Natural killer cell (primary cell): Measurements from ENCODE around the gene TGFBI. TPM values are rescaled to one million over a fixed set of nuclear protein-coding genes. Genes with fewer than 3 reads are reported as not detected.
A peak's percentile ranks its signal among the peaks of the same experiment; 100 is the strongest.

Source experiments
- ATAC-seq, 3 donors: fragments of 150-1000 bp in 2 of 3; fragments of 200-7000 bp in 1 of 3; cut with Tn5 transposase; 1 replicate in 1 of 3; 2 replicates in 2 of 3; pipeline ENCODE4 v1.10.0; 2021; ENCODE audit warnings: mild to moderate bottlenecking in 2 of 3, moderate library complexity in 2 of 3
- DNase-seq, 2 donors: peaks; one replicate each; pipeline versions ENCODE4 v3.0.0 to v3.0.0-alpha.2; 2013 to 2021; ENCODE audit warnings: mixed read lengths in 1 of 2
- H3K27ac ChIP-seq: one replicate; pipeline ENCODE4 v1.5.1; 2013; ENCODE audit warnings: mild to moderate bottlenecking, low read length
- H3K27me3 ChIP-seq: one replicate; pipeline ENCODE4 v1.6.1; 2013; ENCODE audit warnings: low read length; ENCODE audit not compliant: control insufficient read depth, insufficient read depth
- H3K36me3 ChIP-seq: one replicate; pipeline ENCODE4 v1.6.1; 2013; ENCODE audit warnings: low read length; ENCODE audit not compliant: control insufficient read depth, insufficient read depth
- H3K4me1 ChIP-seq: one replicate; pipeline ENCODE4 v1.6.1; 2013; ENCODE audit warnings: low read length; ENCODE audit not compliant: control insufficient read depth, insufficient read depth
- H3K4me3 ChIP-seq: one replicate; pipeline ENCODE4 v1.5.1; 2013; ENCODE audit warnings: low read length
- H3K9me3 ChIP-seq: one replicate; pipeline ENCODE4 v1.6.1; 2013; ENCODE audit warnings: low read length; ENCODE audit not compliant: control insufficient read depth, insufficient read depth
- H3K27ac Mint-ChIP-seq, 2 donors: one replicate each; pipeline ENCODE4 v1.8.0; 2022; ENCODE audit warnings: mild to moderate bottlenecking in 2 of 2, mixed read lengths in 2 of 2, moderate library complexity in 1 of 2
- H3K27me3 Mint-ChIP-seq, 2 donors: one replicate each; pipeline ENCODE4 v1.8.0; 2022; ENCODE audit warnings: low read depth in 2 of 2, mixed read lengths in 2 of 2
- H3K36me3 Mint-ChIP-seq: one replicate; pipeline ENCODE4 v1.8.0; 2022; ENCODE audit warnings: mixed read lengths
- H3K4me1 Mint-ChIP-seq, 2 donors: one replicate each; pipeline ENCODE4 v1.8.0; 2022; ENCODE audit warnings: mixed read lengths in 2 of 2
- H3K4me3 Mint-ChIP-seq: one replicate; pipeline ENCODE4 v1.8.0; 2022; ENCODE audit warnings: mild to moderate bottlenecking, moderate library complexity, mixed read lengths
- H3K9me3 Mint-ChIP-seq, 2 donors: one replicate each; pipeline ENCODE4 v1.8.0; 2022; ENCODE audit warnings: mixed read lengths in 2 of 2
- CTCF ChIP-seq: fragments of 200-600 bp; IDR thresholded peaks from one replicate; pipeline ENCODE4 v1.8.0; 2022; ENCODE audit warnings: antibody characterized with exemption
- WGBS: methylation state at CpG from one replicate; pipeline ENCODE4 v1.1.7; 2013; ENCODE audit warnings: missing lambda C conversion rate; ENCODE audit not compliant: insufficient coverage; 5-methylcytosine and 5-hydroxymethylcytosine counted together
- intact Hi-C: fragments of 100-400 bp; cut with micrococcal nuclease; formaldehyde crosslinking; loops from one replicate; pipeline ENCODE4 v1.14.2; 2022
- total RNA-seq, 4 donors: library from RNA; stranded (reverse); fragments of 120-200 nt in 1 of 4; gene quantifications; one replicate each; pipeline versions ENCODE4 v1.2.3 to v1.2.4, GENCODE V29; 2013 to 2022

Gene TGFBI
- total RNA-seq, 3 donors from 2014 or later (not counting 1 experiment from before 2014, with no cell fraction given): 6.7 to 19.6 (median 18.5) TPM

DNA sequence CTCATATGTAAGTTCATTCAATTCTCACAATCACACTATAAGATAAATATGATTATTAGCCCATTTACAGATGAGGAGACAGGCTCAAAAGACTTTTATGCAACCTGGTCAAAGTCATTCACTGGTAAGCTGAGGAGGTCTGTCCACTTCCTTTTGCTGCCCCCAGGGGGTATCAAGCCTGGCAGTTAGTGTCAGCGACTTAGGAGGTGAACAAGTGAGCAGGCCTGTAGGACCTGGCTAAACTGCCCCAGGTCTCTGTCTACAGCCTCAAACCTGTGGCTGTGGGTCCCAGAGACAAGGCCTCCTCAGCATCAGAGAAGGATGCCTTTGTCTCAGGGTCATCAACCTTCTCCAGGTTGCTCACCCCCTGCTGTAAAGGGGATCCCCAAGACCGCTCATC is 10.4 kb downstream of the TGFBI start:
- TF ChIP-seq CTCF: no peak
- no peak for DNase-seq
- no peak for ATAC-seq
- Mint-ChIP-seq H3K27ac (no peak overlapping the region), H3K36me3 (no peaks in the 10 kb centered on the region), H3K4me3 (no peak overlapping the region), H3K9me3 (no peaks in the 10 kb centered on the region), H3K27me3 (no peaks in the 10 kb centered on the region), H3K4me1 (peaks cover 41 to 42% of the 10 kb centered on the region in 2 donors)
- no peaks in the 10 kb centered on the region for H3K36me3 ChIP-seq
- WGBS: 92% methylated on average over 2 of the region's 2 CpGs
- no peak overlapping the region for H3K27ac ChIP-seq
- intact Hi-C loops: no loop called here
- H3K27me3 ChIP-seq: no peaks in the 10 kb centered on the region
- H3K9me3 ChIP-seq: no peaks in the 10 kb centered on the region
- H3K4me1 ChIP-seq: peaks cover 24% of the 10 kb centered on the region
- no peak overlapping the region for H3K4me3 ChIP-seq

DNA sequence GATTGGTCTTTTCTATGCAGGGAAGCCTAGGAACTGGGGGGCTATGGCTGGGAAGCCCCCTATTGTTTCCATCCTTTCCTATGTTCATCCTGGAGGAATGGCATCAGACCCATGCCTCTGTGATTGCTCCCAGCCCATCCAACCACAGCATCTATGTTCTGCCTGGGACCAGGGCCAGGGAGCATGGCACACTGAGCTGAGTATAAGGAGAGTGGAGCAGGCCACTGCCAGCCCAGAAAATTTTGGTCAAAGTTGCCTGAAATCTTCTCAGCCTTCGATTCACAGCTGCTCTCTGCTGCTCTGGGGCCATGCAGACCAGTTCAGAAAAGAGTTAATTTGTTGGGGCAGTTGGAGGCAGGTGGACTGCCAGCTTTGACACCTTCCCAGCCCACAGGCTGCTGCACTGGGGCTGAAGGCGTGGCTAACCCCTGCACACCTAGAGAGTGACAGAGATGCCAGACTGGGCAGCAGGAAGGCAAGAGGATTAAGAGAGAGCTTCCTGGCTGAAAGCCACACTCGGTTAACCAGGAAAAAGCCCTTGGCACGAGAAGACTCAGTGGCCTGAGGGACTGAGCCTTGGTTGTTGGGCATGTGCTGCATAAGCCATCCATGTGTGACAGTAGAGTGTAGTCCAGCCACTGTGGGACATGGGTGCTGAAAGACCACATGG is 12.1 kb downstream of the TGFBI start:
- intact Hi-C loops: no loop called here
- H3K36me3 Mint-ChIP-seq: no peaks in the 10 kb centered on the region
- ATAC-seq (no peak), DNase-seq (no peak)
- WGBS: 60% methylated on average over 4 of the region's 4 CpGs
- no peak overlapping the region for H3K4me3 Mint-ChIP-seq
- Histone ChIP-seq H3K27me3 (no peaks in the 10 kb centered on the region), H3K4me3 (no peak overlapping the region), H3K9me3 (no peaks in the 10 kb centered on the region), H3K27ac (no peak overlapping the region), H3K36me3 (no peaks in the 10 kb centered on the region), H3K4me1 (peaks cover 21% of the 10 kb centered on the region)
- no peaks in the 10 kb centered on the region for H3K27me3 Mint-ChIP-seq
- no peaks in the 10 kb centered on the region for H3K9me3 Mint-ChIP-seq
- peaks cover 32 to 34% of the 10 kb centered on the region in 2 donors for H3K4me1 Mint-ChIP-seq
- H3K27ac Mint-ChIP-seq: no peak overlapping the region
- TF ChIP-seq CTCF: no peak

DNA sequence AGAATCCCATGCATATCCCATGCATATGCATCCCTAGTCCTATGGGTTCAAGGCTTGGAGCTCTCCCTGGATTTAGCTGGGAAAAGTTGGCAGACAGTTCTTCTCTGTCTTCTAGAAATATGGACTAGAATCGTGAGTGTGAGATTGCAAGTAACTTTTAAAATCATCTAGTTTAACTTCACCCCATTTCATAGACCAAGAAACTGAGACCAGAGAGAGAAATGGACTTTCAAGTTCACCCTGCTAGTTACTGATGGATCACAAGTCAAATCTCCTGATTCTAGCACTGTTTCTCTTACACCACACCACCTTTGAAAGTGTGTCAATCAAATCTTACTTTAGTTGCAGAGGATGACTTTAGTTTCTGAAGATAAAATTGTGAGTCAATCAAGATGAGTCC is 13.4 kb downstream of the TGFBI start:
- no peaks in the 10 kb centered on the region for H3K27me3 Mint-ChIP-seq
- no peaks in the 10 kb centered on the region for H3K36me3 Mint-ChIP-seq
- no peak for DNase-seq
- no peaks in the 10 kb centered on the region for H3K9me3 Mint-ChIP-seq
- H3K27ac Mint-ChIP-seq: peak overlapping the region in 1 of 2 donors; percentile 50
- Histone ChIP-seq H3K9me3 (no peaks in the 10 kb centered on the region), H3K27ac (no peak overlapping the region), H3K27me3 (no peaks in the 10 kb centered on the region), H3K36me3 (no peaks in the 10 kb centered on the region), H3K4me1 (peaks cover 8% of the 10 kb centered on the region), H3K4me3 (no peak overlapping the region)
- ATAC-seq: no peak
- H3K4me3 Mint-ChIP-seq: no peak overlapping the region
- WGBS: no CpG with 5 or more reads among the region's 1 CpG
- intact Hi-C loops: no loop called here
- no peak for TF ChIP-seq CTCF
- H3K4me1 Mint-ChIP-seq: peaks cover 19 to 21% of the 10 kb centered on the region in 2 donors

GRCh38 chr5:136042665-136043121 is 13.9 kb downstream of the TGFBI start:
- Histone ChIP-seq H3K9me3 (no peaks in the 10 kb centered on the region), H3K27me3 (no peaks in the 10 kb centered on the region), H3K4me1 (peaks cover 3% of the 10 kb centered on the region), H3K36me3 (no peaks in the 10 kb centered on the region), H3K4me3 (no peak overlapping the region), H3K27ac (no peak overlapping the region)
- H3K4me1 Mint-ChIP-seq: peaks cover 14 to 16% of the 10 kb centered on the region in 2 donors
- ATAC-seq (no peak), DNase-seq (no peak)
- H3K27me3 Mint-ChIP-seq: no peaks in the 10 kb centered on the region
- no peaks in the 10 kb centered on the region for H3K36me3 Mint-ChIP-seq
- intact Hi-C loops: no loop called here
- TF ChIP-seq CTCF: no peak
- no peak overlapping the region for H3K4me3 Mint-ChIP-seq
- no peaks in the 10 kb centered on the region for H3K9me3 Mint-ChIP-seq
- H3K27ac Mint-ChIP-seq: peak overlapping the region in 1 of 2 donors; percentile 50
- WGBS: 16% methylated on average over 6 of the region's 6 CpGs
